ENCODE data around the gene URB1.

GRCh38 chr21:32279377-32279680, 113.5 kb downstream of the URB1 start:
- TF ChIP-seq, protein P1, sequence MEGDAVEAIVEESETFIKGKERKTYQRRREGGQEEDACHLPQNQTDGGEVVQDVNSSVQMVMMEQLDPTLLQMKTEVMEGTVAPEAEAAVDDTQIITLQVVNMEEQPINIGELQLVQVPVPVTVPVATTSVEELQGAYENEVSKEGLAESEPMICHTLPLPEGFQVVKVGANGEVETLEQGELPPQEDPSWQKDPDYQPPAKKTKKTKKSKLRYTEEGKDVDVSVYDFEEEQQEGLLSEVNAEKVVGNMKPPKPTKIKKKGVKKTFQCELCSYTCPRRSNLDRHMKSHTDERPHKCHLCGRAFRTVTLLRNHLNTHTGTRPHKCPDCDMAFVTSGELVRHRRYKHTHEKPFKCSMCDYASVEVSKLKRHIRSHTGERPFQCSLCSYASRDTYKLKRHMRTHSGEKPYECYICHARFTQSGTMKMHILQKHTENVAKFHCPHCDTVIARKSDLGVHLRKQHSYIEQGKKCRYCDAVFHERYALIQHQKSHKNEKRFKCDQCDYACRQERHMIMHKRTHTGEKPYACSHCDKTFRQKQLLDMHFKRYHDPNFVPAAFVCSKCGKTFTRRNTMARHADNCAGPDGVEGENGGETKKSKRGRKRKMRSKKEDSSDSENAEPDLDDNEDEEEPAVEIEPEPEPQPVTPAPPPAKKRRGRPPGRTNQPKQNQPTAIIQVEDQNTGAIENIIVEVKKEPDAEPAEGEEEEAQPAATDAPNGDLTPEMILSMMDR (IDR thresholded peaks at IDR 0.05; ENCODE audit: low read depth, low read length): no peak
- TF ChIP-seq MYC (IDR thresholded peaks at IDR 0.05; ENCODE audit: low read depth, low read length): no peak

Measured in NB4 (cell line).